GM15510 (cell line): Measurements from ENCODE around the gene ALOX5AP.

ENCODE experiments used
- POLR2A ChIP-seq: IDR thresholded peaks from 3 replicates; pipeline ENCODE4 v1.6.1; 2011; ENCODE audit warnings: borderline replicate concordance; ENCODE audit not compliant: insufficient read length; ENCODE audit errors: extremely low read depth

ALOX5AP gene

GRCh38 chr13:30711375-30711774 lies 24.0 kb upstream of the ALOX5AP start:
- no peak for TF ChIP-seq POLR2A

GRCh38 chr13:30711837-30712236 lies 23.5 kb upstream of the ALOX5AP start:
- no peak for TF ChIP-seq POLR2A

GRCh38 chr13:30712536-30713532 lies 22.5 kb upstream of the ALOX5AP start:
- TF ChIP-seq POLR2A, result no peak

GRCh38 chr13:30714629-30715371 lies 20.5 kb upstream of the ALOX5AP start:
- no peak for TF ChIP-seq POLR2A

GRCh38 chr13:30715372-30715756 lies 20.0 kb upstream of the ALOX5AP start:
- no peak for TF ChIP-seq POLR2A

GRCh38 chr13:30715837-30716236 lies 19.5 kb upstream of the ALOX5AP start:
- no peak for TF ChIP-seq POLR2A

GRCh38 chr13:30718661-30719524 lies 16.4 kb upstream of the ALOX5AP start:
- TF ChIP-seq POLR2A, result no peak

GRCh38 chr13:30719525-30719914 lies 15.8 kb upstream of the ALOX5AP start:
- no peak for TF ChIP-seq POLR2A

- TF ChIP-seq POLR2A, result no peak
Observed at GRCh38 chr13:30720172-30720869, 15.0 kb upstream of the ALOX5AP start.

GRCh38 chr13:30721936-30722335 lies 13.4 kb upstream of the ALOX5AP start:
- TF ChIP-seq POLR2A, result no peak

- TF ChIP-seq POLR2A, result no peak
Observed at GRCh38 chr13:30722361-30722760, 13.0 kb upstream of the ALOX5AP start.

- TF ChIP-seq POLR2A, result no peak
Observed at GRCh38 chr13:30724778-30725177, 10.6 kb upstream of the ALOX5AP start.

- TF ChIP-seq POLR2A, result no peak
Observed at GRCh38 chr13:30725326-30726085, 9.8 kb upstream of the ALOX5AP start.
